OCI-LY3 (cell line): ENCODE results near the gene VTI1A.

Experiments
- H2AFZ ChIP-seq: fragments of 200-600, 300-600 bp; shearing (Covaris generic); 2 replicates; pipeline ENCODE4 v1.6.0; 2014; ENCODE audit warnings: antibody characterized with exemption, low read depth, low read length
- H3K27ac ChIP-seq: fragments of 200-600, 300-600 bp; sonication (generic); 2 replicates; pipeline ENCODE4 v1.5.1; 2014; ENCODE audit warnings: mild to moderate bottlenecking, low read length, moderate library complexity, mixed read lengths
- H3K27me3 ChIP-seq: fragments of 200-600, 300-600 bp; sonication (generic); 2 replicates; pipeline ENCODE4 v1.6.1; 2014; ENCODE audit warnings: low read depth, low read length, mixed read lengths
- H3K36me3 ChIP-seq: fragments of 200-600, 300-600 bp; sonication (generic); replicated peaks from 2 replicates; pipeline ENCODE3; 2014; ENCODE audit warnings: low read depth, low read length, mixed read lengths
- H3K4me1 ChIP-seq: fragments of 300-600, 200-600 bp; sonication (generic); 2 replicates; pipeline ENCODE4 v1.6.1; 2014; ENCODE audit warnings: low read length, mixed read lengths
- H3K4me2 ChIP-seq: fragments of 200-600, 300-600 bp; sonication (generic); 2 replicates; pipeline ENCODE4 v1.6.1; 2014; ENCODE audit warnings: low read length, mixed read lengths
- H3K4me3 ChIP-seq: fragments of 300-600, 200-600 bp; sonication (generic); 2 replicates; pipeline ENCODE4 v1.5.1; 2014; ENCODE audit warnings: antibody characterized with exemption, mild to moderate bottlenecking, low read length, moderate library complexity
- H3K79me2 ChIP-seq: fragments of 300-600, 200-600 bp; shearing (Covaris generic); 2 replicates; pipeline ENCODE4 v1.6.1; 2014; ENCODE audit warnings: mild to moderate bottlenecking, low read length, mixed read lengths
- H3K9ac ChIP-seq: fragments of 300-600, 200-600 bp; shearing (Covaris generic); 2 replicates; pipeline ENCODE4 v1.6.0; 2014; ENCODE audit warnings: mild to moderate bottlenecking, low read length, moderate library complexity
- H3K9me3 ChIP-seq: fragments of 200-600, 300-600 bp; shearing (Covaris generic); 2 replicates; pipeline ENCODE4 v1.6.1; 2014; ENCODE audit warnings: low read length, mixed read lengths; ENCODE audit not compliant: insufficient read depth
- H4K20me1 ChIP-seq: fragments of 200-600, 300-600 bp; sonication (generic); 2 replicates; pipeline ENCODE4 v1.6.1; 2016; ENCODE audit warnings: low read length, mixed read lengths; ENCODE audit not compliant: insufficient read depth
- CTCF ChIP-seq: fragments of 200-600, 300-600 bp; sonication (generic); IDR thresholded peaks from 2 replicates; pipeline ENCODE4 v1.5.1; 2014; ENCODE audit warnings: antibody characterized with exemption, low read length, low read depth
- EZH2phosphoT487 ChIP-seq: fragments of 200-600 bp; shearing (Covaris generic); IDR thresholded peaks from 2 replicates; pipeline ENCODE4 v1.6.1; 2018; ENCODE audit warnings: antibody characterized with exemption, mixed run types, low read depth

Gene VTI1A

GRCh38 chr10:112821038-112821437, 374.0 kb downstream of the VTI1A start:
- Histone ChIP-seq H3K36me3 (no peaks in the 10 kb centered on the region), H3K4me3 (no peak overlapping the region), H3K27ac (no peak overlapping the region), H3K9me3 (no peaks in the 10 kb centered on the region), H4K20me1 (no peaks in the 10 kb centered on the region), H2AFZ (no peak overlapping the region), H3K4me2 (no peak overlapping the region), H3K4me1 (no peaks in the 10 kb centered on the region), H3K27me3 (no peaks in the 10 kb centered on the region), H3K9ac (no peak overlapping the region), H3K79me2 (no peaks in the 10 kb centered on the region)
- TF ChIP-seq CTCF, result no peak
- no peak for TF ChIP-seq EZH2phosphoT487

- H3K36me3 ChIP-seq, result no peaks in the 10 kb centered on the region
- no peaks in the 10 kb centered on the region for H3K4me1 ChIP-seq
- H3K9ac ChIP-seq, result no peak overlapping the region
- no peaks in the 10 kb centered on the region for H4K20me1 ChIP-seq
- no peak overlapping the region for H3K4me3 ChIP-seq
- no peaks in the 10 kb centered on the region for H3K79me2 ChIP-seq
- no peak overlapping the region for H2AFZ ChIP-seq
- TF ChIP-seq EZH2phosphoT487 (no peak), CTCF (no peak)
- no peak overlapping the region for H3K27ac ChIP-seq
- no peak overlapping the region for H3K4me2 ChIP-seq
- H3K27me3 ChIP-seq, result no peaks in the 10 kb centered on the region
- H3K9me3 ChIP-seq, result no peaks in the 10 kb centered on the region
Measured at GRCh38 chr10:112821663-112822062, 374.6 kb downstream of the VTI1A start.

- H3K4me3 ChIP-seq, result no peak overlapping the region
- no peak overlapping the region for H2AFZ ChIP-seq
- no peaks in the 10 kb centered on the region for H3K4me1 ChIP-seq
- no peaks in the 10 kb centered on the region for H3K27me3 ChIP-seq
- no peak for TF ChIP-seq EZH2phosphoT487
- TF ChIP-seq CTCF, result no peak
- H3K36me3 ChIP-seq, result no peaks in the 10 kb centered on the region
- H3K79me2 ChIP-seq, result no peaks in the 10 kb centered on the region
- no peaks in the 10 kb centered on the region for H3K9me3 ChIP-seq
- H3K4me2 ChIP-seq, result no peak overlapping the region
- no peak overlapping the region for H3K27ac ChIP-seq
- H4K20me1 ChIP-seq, result no peaks in the 10 kb centered on the region
- H3K9ac ChIP-seq, result no peak overlapping the region
Measured at GRCh38 chr10:112823007-112823406, 376.0 kb downstream of the VTI1A start.

- TF ChIP-seq CTCF (no peak), EZH2phosphoT487 (no peak)
- H2AFZ ChIP-seq, result no peak overlapping the region
- H3K79me2 ChIP-seq, result no peaks in the 10 kb centered on the region
- H3K4me1 ChIP-seq, result no peaks in the 10 kb centered on the region
- no peak overlapping the region for H3K4me2 ChIP-seq
- H3K27ac ChIP-seq, result no peak overlapping the region
- no peaks in the 10 kb centered on the region for H3K36me3 ChIP-seq
- no peak overlapping the region for H3K9ac ChIP-seq
- no peaks in the 10 kb centered on the region for H3K27me3 ChIP-seq
- no peaks in the 10 kb centered on the region for H3K9me3 ChIP-seq
- no peak overlapping the region for H3K4me3 ChIP-seq
- no peaks in the 10 kb centered on the region for H4K20me1 ChIP-seq
Measured at GRCh38 chr10:112823604-112824003, 376.6 kb downstream of the VTI1A start.
